RPMI8226 (cell line): Measurements from ENCODE around the gene HTR4.

Experiments
- DNase-seq: peaks from one replicate; pipeline ENCODE4 v3.0.0-alpha.2; 2015

Gene HTR4

DNA sequence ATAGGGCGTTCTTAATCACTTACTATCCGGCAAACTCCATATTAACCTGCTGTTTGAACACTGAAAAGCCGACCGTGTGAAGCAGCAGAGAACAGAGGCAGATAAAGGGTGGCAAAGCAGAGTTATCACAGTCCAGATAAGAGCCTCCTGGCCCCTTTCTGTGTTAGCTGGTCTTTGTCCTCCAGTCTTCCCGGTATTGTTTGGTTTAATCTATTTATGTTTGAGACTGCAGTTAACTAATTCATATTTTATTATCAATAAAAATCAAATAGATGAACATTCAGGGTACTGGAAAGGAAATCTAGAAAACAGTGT is 6.0 kb upstream of the HTR4 start:
- no peak for DNase-seq

DNA sequence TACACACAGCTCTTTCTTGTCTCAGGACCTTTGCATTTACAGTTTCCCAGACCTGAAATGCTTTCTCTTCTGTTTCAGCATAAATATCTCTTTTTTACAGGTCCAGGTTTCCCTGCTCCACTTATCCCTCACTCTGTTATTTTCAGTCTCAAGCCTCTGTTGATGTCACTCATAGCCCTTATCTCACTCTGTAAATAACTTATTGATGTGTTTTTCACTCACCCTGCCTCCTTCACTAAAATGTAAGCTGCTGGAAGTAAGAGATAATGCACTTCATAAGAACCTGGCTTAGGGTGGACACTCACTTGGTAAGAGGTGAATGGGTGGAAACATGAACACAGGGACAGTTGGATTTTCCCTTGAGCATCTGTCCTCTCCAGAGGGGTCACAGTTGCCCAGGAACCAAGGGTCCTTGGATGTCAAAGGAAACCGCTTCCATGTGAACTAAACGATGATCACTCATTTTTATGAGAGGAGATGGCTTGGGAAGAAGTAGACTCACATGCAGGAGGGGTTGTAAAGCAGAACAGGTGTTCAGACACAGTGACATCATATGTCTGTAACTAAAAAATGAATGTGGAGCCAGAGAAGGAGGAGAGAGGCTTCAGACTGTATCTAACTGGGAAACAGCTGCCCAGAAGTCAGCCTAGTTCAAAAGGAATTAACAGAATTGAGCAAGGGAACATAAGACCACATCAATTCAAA is 5.5 kb upstream of the HTR4 start:
- DNase-seq, result no peak

- no peak for DNase-seq
Observed at GRCh38 chr5:148653291-148653835, 964 bp downstream of the HTR4 start.

- no peak for DNase-seq
Observed at GRCh38 chr5:148651528-148651927, 2.8 kb downstream of the HTR4 start.

DNA sequence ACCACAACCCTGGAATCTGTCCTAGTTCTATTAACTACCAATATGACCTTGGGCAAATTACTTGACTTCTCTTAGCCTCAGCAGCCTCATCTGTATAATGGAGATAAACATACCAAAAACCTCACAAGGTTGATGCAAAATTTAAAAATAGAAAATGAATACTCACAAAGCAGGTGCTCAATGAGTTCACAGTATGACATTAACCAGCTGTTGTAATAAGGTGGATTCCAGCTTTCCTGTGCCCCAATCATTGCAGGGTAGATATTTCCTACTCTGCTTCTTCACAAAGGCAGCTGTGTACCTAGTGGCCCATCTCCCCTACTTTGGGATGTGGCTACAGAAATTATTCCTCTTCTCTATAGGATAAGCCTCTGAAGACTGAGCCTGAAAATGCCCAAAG is 8.8 kb downstream of the HTR4 start:
- DNase-seq, result no peak

DNA sequence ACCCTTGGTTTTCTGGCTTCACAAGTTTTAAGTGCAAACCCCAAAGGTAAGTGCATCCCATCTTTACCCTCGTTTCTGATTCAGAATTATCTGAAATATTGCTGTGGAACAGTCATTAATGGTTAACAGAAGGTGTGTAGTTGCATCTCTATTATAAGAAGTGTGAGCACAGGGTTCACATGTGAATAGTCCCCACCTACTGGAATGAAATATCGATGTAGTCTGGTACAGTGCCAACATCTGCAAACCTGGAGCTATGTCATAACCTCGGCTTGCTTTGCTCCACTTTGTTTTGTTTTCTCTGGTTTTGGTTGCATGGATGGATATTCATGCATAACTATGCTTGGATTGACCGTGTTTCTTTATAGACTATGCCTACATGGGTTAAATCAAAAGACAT is 12.6 kb downstream of the HTR4 start:
- no peak for DNase-seq

- no peak for DNase-seq
Observed at GRCh38 chr5:148640471-148640870, 13.9 kb downstream of the HTR4 start.

DNA sequence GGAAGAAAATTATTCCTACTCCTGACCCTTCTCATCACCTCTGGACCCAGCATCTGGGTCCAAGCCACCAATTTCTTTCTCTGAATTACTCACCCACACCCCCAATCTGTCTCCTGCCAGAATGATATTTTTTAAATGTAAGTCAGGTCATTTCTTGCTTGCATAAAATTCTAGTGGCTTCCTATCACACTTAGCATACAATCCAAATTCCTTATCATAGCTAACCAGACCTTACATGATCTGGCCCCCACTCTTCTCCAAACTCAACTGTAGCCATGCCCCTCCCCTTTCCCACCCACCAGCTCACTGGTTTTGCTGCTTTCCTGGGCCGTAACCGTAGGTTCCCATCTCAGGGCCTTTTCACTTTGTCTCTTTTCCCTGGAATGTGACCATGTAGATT is 15.2 kb downstream of the HTR4 start:
- DNase-seq, result no peak

GRCh38 chr5:148636353-148636752 is 18.0 kb downstream of the HTR4 start:
- no peak for DNase-seq

DNA sequence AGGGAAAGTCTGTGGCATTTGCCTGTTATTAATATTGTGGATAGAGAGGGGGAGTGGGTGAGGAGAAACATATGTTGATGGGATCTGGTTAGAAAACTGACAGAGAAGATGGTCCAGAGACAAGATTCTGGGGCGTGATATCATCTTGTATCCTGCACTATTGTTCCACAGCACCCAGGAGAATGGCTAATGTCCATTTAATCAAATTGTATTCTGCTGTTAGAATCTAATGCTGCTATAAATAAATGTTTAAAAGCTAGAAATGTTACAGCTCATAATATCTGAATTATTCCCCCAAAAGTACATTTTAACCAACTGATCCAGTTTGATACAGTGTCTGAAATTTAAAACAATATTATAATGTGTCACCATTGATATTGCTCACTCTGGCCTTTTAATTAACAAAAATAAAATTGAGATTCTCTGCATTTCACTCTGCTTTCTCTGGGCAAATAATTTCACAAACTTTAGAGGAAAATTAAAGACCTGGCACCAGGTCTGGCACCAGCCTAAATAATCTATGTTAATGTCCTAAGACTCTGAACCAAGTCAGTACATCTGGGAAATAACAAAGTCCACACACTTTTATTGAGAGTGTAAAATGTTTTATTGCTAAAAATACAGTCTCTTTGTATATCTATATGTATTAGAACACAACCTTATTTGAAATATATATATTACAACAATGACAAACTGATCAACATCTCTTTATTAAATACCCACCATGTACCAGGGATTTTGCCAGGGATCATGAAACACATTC is 18.8 kb downstream of the HTR4 start:
- DNase-seq, result no peak

GRCh38 chr5:148633067-148633377 is 21.3 kb downstream of the HTR4 start:
- DNase-seq, result no peak

DNA sequence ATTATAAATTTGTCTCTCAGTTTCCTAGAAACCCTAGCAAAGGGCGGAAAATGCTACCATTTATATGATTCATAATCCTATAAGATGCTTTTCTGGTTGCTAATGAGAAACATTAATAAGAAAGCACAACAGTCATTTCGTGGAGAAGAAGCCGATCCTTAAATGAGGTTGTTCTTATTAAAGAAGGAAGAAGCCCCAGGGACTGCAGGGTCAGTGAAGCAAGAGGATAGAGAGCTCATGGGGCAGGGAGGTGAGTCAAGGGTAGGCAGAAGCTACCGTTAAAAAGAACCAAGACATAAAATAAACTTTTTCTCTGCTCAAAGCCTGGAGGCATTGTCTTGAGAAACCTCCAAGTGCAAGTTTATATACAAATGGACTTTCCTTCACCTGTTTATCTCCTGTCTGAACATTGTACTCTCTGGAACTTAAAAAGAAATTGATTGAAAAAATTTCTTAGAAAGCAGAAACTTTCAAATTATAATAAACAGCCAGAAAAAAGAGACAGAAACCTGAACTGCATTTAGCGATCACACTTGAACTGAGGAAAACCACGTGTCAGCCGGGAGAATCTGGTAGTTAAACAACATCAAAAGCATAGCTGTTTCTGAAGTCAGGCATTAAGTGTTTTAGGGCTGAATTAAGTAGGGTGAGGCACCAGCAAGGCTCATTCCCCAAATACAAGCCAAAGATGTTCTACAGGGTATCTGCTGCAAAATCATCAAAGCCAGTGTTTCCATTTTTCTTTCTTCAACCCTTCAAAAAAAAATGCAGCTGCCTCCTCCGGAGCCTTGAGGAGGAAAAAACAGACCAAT is 21.9 kb downstream of the HTR4 start:
- DNase-seq, result no peak

DNA sequence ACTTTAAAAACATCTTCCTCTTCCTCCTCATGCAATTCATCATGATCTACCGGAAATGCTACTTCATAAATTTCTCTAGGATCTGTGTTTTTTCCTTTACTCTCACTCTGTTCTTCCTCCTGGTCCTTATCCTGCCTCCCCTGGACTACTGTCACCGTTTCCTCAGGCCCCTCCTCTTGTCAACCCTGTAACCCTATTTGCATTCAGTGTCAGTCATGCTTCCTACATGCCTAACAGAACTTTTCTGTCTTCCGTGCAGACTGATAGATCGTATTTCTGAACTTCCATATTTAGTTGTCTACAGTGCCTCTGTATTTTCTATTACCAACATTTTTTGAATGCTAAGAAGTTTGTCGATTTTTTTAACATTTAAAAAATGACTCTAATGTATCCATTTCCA is 27.3 kb downstream of the HTR4 start:
- DNase-seq, result no peak

- no peak for DNase-seq
Observed at GRCh38 chr5:148626081-148626613, 28.2 kb downstream of the HTR4 start.

GRCh38 chr5:148625250-148625649 is 29.1 kb downstream of the HTR4 start:
- DNase-seq, result no peak

- DNase-seq, result no peak
Observed at GRCh38 chr5:148623741-148624140, 30.6 kb downstream of the HTR4 start.

DNA sequence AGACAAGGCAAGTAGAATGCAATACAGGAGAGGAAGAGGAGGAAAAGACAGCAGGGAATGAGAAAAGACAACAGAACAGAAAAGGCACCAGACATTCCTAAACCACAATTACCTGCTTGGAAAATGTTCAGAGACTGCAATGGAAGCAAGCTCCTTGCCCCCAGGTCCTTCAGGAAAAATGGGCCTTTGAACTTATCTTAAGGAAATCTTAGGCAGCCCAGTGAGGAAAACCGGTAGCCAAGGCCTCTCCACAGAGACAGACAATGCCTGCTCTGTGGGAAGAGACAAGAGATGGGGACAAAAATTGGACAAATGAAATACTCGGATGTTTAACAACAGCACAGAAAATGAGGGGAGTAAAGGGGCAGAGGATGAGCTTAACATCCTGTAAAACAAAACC is 31.2 kb downstream of the HTR4 start:
- DNase-seq, result no peak

- no peak for DNase-seq
Observed at GRCh38 chr5:148620696-148621095, 33.6 kb downstream of the HTR4 start.

- DNase-seq, result no peak
Observed at GRCh38 chr5:148620091-148620490, 34.2 kb downstream of the HTR4 start.

DNA sequence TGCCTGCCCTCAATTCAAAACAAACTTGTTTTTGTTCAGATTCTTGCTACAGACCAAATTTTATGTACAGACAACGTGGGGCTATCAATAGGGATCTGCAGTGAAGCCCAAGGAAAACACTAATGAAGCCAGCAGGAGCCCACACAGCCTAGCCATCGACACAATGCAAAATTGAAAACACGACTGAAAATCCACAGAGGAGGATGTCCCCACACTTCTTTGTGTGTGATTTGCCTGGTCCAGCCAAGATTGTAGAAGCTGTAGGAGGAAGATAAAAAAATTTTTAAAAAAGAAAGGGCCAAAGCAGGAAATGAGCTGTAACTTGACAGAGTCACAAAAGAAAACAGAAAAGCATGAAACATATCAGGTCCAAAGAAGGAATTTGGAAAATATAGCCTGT is 34.8 kb downstream of the HTR4 start:
- no peak for DNase-seq

GRCh38 chr5:148615644-148616275 is 38.6 kb downstream of the HTR4 start:
- no peak for DNase-seq

GRCh38 chr5:148607406-148607805 is 46.9 kb downstream of the HTR4 start:
- DNase-seq, result no peak

- DNase-seq, result no peak
Observed at GRCh38 chr5:148606296-148606695, 48.0 kb downstream of the HTR4 start.
